Fibroblast of lung (primary cell): ENCODE measurements around the gene BCL6. TPM values are rescaled to one million over a fixed set of nuclear protein-coding genes. Genes with fewer than 3 reads are reported as not detected.
A peak's percentile ranks its signal among the peaks of the same experiment; 100 is the strongest.

Source experiments
- DNase-seq, 2 donors: peaks; one replicate each; pipeline versions ENCODE4 v3.0.0 to v3.0.0-alpha.2; 2010; ENCODE audit warnings: low read depth in 2 of 2
- H2AFZ ChIP-seq: 2 replicates; pipeline ENCODE4 v1.5.1; 2012; ENCODE audit warnings: low read length, control low read depth, inconsistent platforms
- H3K27ac ChIP-seq: 2 replicates; pipeline ENCODE4 v1.5.1; 2011; ENCODE audit warnings: low read length, control low read depth; ENCODE audit not compliant: insufficient read depth
- H3K27me3 ChIP-seq: 2 replicates; pipeline ENCODE4 v1.5.1; 2011; ENCODE audit warnings: mild to moderate bottlenecking, low read length; ENCODE audit not compliant: control insufficient read depth, insufficient read depth
- H3K36me3 ChIP-seq: 2 replicates; pipeline ENCODE4 v1.5.1; 2011; ENCODE audit warnings: low read length; ENCODE audit not compliant: control insufficient read depth, insufficient read depth
- H3K4me1 ChIP-seq: 2 replicates; pipeline ENCODE4 v1.5.1; 2011; ENCODE audit warnings: low read length; ENCODE audit not compliant: control insufficient read depth, insufficient read depth; ENCODE audit errors: extremely low read depth
- H3K4me2 ChIP-seq: 2 replicates; pipeline ENCODE4 v1.5.1; 2011; ENCODE audit warnings: low read length, control low read depth; ENCODE audit not compliant: insufficient read depth; ENCODE audit errors: extremely low read depth
- H3K4me3 ChIP-seq, 4 experiments: fragments of 200-600 bp in 1 of 4; sonication (generic) in 1 of 4; replicated peaks in 1 of 4; 2 replicates each; pipeline ENCODE4 v1.5.1; 2011 to 2016; ENCODE audit warnings: low read length in 4 of 4, low read depth in 3 of 4, mild to moderate bottlenecking in 3 of 4, control low read depth in 2 of 4, inconsistent platforms in 1 of 4, mixed read lengths in 1 of 4; ENCODE audit not compliant: insufficient read depth in 1 of 4; ENCODE audit errors: control extremely low read depth in 1 of 4
- H3K79me2 ChIP-seq: 2 replicates; pipeline ENCODE4 v1.5.1; 2012; ENCODE audit warnings: mild to moderate bottlenecking, low read length, inconsistent platforms; ENCODE audit not compliant: control insufficient read depth, insufficient read depth
- H3K9ac ChIP-seq: 2 replicates; pipeline ENCODE4 v1.5.1; 2011; ENCODE audit warnings: mild to moderate bottlenecking, low read length, control low read depth; ENCODE audit not compliant: insufficient read depth
- H3K9me3 ChIP-seq: 2 replicates; pipeline ENCODE4 v1.5.1; 2012; ENCODE audit warnings: low read depth, low read length; ENCODE audit not compliant: control insufficient read depth, insufficient read depth
- H4K20me1 ChIP-seq: 2 replicates; pipeline ENCODE4 v1.5.1; 2011; ENCODE audit warnings: low read length; ENCODE audit not compliant: control insufficient read depth, insufficient read depth; ENCODE audit errors: extremely low read depth
- EZH2 ChIP-seq: IDR thresholded peaks from 2 replicates; pipeline ENCODE4 v1.5.1; 2012; ENCODE audit warnings: low read length, control low read depth, mild to moderate bottlenecking; ENCODE audit errors: missing control alignments
- polyA plus RNA-seq, 2 donors: library from polyadenylated mRNA; depleted of rRNA in 1 of 2; stranded (reverse) in 1 of 2; unstranded in 1 of 2; fragments of >200 nt; gene quantifications; 2 replicates each; pipeline ENCODE4 v1.2.1, GENCODE V29; 2011 to 2012; ENCODE audit warnings: missing spikeins in 1 of 2
- total RNA-seq: library from RNA; depleted of rRNA; stranded (reverse); fragments of >200 nt; gene quantifications from 2 replicates; pipeline ENCODE4 v1.2.1, GENCODE V29; 2014
- TF ChIP-seq, protein P1 (sequence below), 2 donors: IDR thresholded peaks in 1 of 2; conservative IDR thresholded peaks in 1 of 2; 1 replicate in 1 of 2; 2 replicates in 1 of 2; pipeline ENCODE4 v1.5.1; 2011 to 2012; ENCODE audit warnings: low read length in 2 of 2, control low read depth in 1 of 2, inconsistent platforms in 1 of 2, low read depth in 1 of 2, mild to moderate bottlenecking in 1 of 2

BCL6 gene
- total and polyA plus RNA-seq, 2 donors (not counting 1 experiment from before 2014, with no cell fraction given) = 12.7 to 46.6 TPM

DNA sequence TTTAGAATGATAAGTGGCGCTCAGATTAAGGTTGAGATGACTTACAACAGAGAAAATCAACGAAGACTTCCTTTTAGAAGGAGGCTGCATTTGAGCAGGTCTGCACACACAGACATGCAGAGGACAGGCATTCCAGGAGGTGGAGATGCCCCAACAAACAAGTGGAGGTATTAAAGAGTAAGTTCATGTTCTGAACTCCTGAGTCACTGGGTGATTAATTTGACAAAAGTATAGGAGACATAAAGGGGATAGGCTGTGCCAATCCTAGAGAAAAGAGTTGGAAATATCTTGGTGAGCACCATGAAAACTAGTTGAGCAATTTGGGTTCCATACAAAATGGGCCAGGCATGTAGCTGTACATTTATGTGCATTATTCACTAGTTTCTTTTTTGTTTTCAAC lies 33.5 kb upstream of the BCL6 start:
- no peaks in the 10 kb centered on the region for H3K4me1 ChIP-seq
- no peak overlapping the region for H3K4me2 ChIP-seq
- no peak overlapping the region for H3K27ac ChIP-seq
- H3K9me3 ChIP-seq = no peaks in the 10 kb centered on the region
- no peak overlapping the region for H3K9ac ChIP-seq
- no peaks in the 10 kb centered on the region for H3K27me3 ChIP-seq
- H2AFZ ChIP-seq = no peak overlapping the region
- no peak for DNase-seq
- no peaks in the 10 kb centered on the region for H3K79me2 ChIP-seq
- TF ChIP-seq, protein P1, sequence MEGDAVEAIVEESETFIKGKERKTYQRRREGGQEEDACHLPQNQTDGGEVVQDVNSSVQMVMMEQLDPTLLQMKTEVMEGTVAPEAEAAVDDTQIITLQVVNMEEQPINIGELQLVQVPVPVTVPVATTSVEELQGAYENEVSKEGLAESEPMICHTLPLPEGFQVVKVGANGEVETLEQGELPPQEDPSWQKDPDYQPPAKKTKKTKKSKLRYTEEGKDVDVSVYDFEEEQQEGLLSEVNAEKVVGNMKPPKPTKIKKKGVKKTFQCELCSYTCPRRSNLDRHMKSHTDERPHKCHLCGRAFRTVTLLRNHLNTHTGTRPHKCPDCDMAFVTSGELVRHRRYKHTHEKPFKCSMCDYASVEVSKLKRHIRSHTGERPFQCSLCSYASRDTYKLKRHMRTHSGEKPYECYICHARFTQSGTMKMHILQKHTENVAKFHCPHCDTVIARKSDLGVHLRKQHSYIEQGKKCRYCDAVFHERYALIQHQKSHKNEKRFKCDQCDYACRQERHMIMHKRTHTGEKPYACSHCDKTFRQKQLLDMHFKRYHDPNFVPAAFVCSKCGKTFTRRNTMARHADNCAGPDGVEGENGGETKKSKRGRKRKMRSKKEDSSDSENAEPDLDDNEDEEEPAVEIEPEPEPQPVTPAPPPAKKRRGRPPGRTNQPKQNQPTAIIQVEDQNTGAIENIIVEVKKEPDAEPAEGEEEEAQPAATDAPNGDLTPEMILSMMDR (conservative IDR thresholded peaks at IDR 0.05 in 1 of 2, IDR thresholded peaks at IDR 0.05 in 1 of 2; ENCODE audit: low read depth in 1 of 2, low read length in 2 of 2) = no peak
- no peak for TF ChIP-seq EZH2
- no peaks in the 10 kb centered on the region for H3K36me3 ChIP-seq
- H3K4me3 ChIP-seq = no peak overlapping the region
- H4K20me1 ChIP-seq = no peaks in the 10 kb centered on the region

DNA sequence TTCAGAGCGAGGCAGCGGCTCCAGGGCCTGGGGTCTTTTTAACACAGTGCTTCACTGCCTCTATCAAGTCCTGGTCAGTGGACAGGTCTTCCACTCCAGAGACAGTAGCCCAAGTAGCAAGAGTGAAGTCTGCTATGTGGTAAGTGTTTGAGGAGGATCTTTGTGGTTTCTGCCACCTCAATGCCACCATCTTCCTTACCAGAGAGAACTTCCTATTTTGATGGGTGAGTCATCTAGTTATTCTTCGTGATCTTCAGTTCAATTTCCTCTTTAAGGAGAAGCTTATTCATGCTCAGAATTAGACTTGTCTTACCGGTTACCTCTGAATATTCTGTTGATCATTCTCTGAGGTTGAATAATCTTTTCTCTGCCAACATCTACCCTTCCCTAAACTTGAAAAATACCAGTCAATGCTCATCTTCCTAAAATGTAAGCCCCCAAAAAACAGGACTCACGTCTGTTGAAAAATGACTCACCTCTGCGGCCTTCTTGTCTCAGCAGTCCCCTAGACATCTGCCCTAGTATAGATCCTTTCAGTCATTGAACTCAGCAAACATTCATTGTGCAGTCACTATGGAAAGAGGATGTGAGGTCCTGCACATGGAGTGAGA lies 32.2 kb upstream of the BCL6 start:
- no peak overlapping the region for H3K4me2 ChIP-seq
- TF ChIP-seq, protein P1 (conservative IDR thresholded peaks at IDR 0.05 in 1 of 2, IDR thresholded peaks at IDR 0.05 in 1 of 2; ENCODE audit: low read depth in 1 of 2, low read length in 2 of 2) = no peak
- TF ChIP-seq EZH2 = no peak
- H2AFZ ChIP-seq = no peak overlapping the region
- H3K9me3 ChIP-seq = no peaks in the 10 kb centered on the region
- H4K20me1 ChIP-seq = no peaks in the 10 kb centered on the region
- H3K27me3 ChIP-seq = no peaks in the 10 kb centered on the region
- H3K9ac ChIP-seq = no peak overlapping the region
- no peak overlapping the region for H3K4me3 ChIP-seq
- H3K79me2 ChIP-seq = no peaks in the 10 kb centered on the region
- peak in 1 of 2 donors; percentile 25 for DNase-seq
- H3K27ac ChIP-seq = no peak overlapping the region
- H3K36me3 ChIP-seq = no peaks in the 10 kb centered on the region
- no peaks in the 10 kb centered on the region for H3K4me1 ChIP-seq

DNA sequence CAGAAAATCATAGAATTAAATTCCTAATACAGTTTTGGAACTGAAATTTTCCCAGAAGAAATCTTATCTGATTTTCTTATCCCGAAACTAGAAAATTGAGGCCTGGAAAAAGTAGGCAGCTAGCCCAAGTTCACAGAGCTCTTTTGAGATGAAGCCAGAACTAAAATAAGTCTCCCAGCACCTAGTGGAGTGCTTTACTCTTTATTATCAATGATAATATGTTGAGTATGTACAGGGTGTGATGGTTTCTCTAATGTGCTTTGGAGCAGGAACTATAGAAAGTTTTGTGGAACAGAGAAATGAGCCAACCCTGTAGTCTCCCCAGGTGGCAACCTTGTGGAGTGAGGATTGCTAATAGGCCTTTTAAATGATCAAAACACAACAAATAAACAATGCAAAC lies 30.3 kb upstream of the BCL6 start:
- H3K9me3 ChIP-seq = no peaks in the 10 kb centered on the region
- TF ChIP-seq EZH2 = no peak
- TF ChIP-seq, protein P1 (conservative IDR thresholded peaks at IDR 0.05 in 1 of 2, IDR thresholded peaks at IDR 0.05 in 1 of 2; ENCODE audit: low read depth in 1 of 2, low read length in 2 of 2) = no peak
- no peak for DNase-seq

More for the DNA sequence above, 30.3 kb upstream of the BCL6 start:
- Histone ChIP-seq H4K20me1 (no peaks in the 10 kb centered on the region), H3K36me3 (no peaks in the 10 kb centered on the region), H3K9ac (no peak overlapping the region), H3K4me2 (no peak overlapping the region), H3K27ac (no peak overlapping the region), H3K4me1 (no peaks in the 10 kb centered on the region), H2AFZ (no peak overlapping the region), H3K79me2 (no peaks in the 10 kb centered on the region), H3K4me3 (no peak overlapping the region), H3K27me3 (no peaks in the 10 kb centered on the region)
